GM18526 (cell line): ENCODE measurements around the gene ELL3.

Experiments used
- POLR2A ChIP-seq: IDR thresholded peaks from 3 replicates; pipeline ENCODE4 v1.6.1; 2011; ENCODE audit not compliant: insufficient read length; ENCODE audit errors: extremely low read depth

Gene ELL3

GRCh38 chr15:43794269-43795037, 17.7 kb upstream of the ELL3 start:
- no peak for TF ChIP-seq POLR2A

- TF ChIP-seq POLR2A, result no peak
These were observed 16.9 kb upstream of the ELL3 start for GRCh38 chr15:43793647-43794046.

DNA sequence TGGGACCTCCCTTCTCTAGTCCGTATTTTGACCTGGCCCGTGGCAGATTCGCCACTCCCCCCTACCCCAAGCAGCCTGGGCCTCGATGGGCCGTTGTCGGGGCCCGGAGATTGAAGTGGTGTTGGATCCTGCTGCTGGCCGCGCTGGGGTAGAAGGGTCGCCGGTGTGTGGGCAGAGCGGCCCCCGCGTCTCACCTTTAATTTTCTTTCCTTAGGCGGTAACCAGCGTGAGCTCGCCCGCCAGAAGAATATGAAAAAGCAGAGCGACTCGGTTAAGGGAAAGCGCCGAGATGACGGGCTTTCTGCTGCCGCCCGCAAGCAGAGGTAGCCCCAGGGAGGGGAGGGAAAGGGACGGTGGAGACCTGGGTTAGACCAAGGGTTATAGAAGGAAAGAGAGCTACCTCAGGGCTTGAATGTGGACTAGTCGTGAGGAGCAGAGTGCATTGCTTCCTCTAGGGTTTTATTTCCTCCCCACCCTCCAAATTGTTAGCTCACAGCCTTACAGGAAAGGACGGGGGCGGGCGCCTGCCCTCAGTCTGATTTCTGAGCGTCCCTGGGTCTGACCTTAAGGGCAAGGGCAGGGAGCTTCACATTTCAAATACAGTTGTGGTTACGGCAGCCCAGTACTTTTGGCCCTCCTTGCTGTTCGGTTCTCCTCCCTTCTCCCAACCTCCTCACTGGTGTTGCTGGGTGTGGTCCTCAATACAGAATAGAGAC, 16.2 kb upstream of the ELL3 start:
- no peak for TF ChIP-seq POLR2A

- TF ChIP-seq POLR2A, result peak; percentile 96
These were observed 15.4 kb upstream of the ELL3 start, which contains the start of gene SERF2 for GRCh38 chr15:43791993-43792760. TSS of gene SERF2 (plus strand) at chr15:43792320. CDS start at chr15:43792377, 57 bp downstream.

DNA sequence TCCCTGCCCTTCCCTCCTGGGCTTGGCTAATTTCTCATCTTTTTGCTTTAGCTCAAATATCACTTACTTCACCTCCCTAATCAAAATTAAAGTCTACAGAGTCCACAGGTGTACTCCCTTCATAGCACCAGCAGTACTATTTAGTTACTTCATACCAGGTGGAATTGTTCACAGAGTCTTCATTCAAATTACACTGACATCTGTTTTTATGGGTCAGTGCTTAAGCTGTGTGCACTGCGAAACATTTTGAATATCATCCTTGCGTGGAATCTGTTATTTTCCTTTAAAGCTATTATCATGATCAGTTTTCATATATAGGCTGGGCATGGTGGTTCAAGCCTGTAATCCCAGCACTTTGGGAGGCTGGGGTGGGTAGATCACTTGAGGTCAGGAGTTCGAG, 12.6 kb upstream of the ELL3 start:
- no peak for TF ChIP-seq POLR2A

DNA sequence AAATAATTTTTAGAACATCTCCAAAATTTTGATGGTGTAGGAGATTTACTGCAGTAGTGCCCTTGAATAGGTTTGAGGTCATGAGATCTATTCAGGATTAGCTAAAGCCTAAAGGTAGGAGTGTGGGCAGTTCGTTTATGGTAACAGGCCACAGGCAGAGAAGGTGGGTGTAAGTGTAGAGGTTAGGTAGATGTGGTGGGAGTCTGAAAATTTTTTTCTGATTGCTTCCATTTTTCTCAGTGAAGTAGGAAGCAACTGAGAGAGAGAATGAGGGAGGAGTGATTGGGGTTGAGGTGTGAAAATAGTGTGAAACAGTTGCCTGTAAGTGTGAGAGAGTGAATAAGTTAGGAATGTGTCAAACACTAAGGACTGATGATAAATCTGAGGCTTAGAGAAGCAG, 2.2 kb upstream of the ELL3 start:
- no peak for TF ChIP-seq POLR2A

GRCh38 chr15:43777267-43777914, 625 bp upstream of the ELL3 start:
- no peak for TF ChIP-seq POLR2A

GRCh38 chr15:43776101-43776717, 557 bp downstream of the ELL3 start:
- TF ChIP-seq POLR2A, result no peak

GRCh38 chr15:43775411-43775965, 1.3 kb downstream of the ELL3 start:
- no peak for TF ChIP-seq POLR2A

DNA sequence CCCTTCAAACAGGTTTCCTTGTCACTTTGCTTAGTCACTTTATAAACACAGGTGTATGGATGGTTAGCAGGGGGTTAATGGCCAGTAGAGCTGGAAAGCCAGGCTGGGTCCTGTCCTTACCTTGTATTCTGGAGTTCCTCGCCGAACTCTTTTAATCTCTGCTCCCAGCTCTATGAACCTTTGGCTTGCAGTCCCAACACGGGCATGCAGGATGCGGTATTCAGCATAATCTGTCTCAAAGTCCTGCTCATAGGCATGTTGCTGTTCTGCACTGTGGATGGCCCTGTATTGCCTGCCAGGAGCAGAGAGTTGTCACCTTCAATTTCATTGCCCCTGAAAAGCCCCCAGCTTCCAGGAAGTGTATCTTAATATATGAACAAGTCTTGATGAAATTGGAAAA, 2.7 kb downstream of the ELL3 start:
- no peak for TF ChIP-seq POLR2A

GRCh38 chr15:43772624-43773023, 4.1 kb downstream of the ELL3 start:
- TF ChIP-seq POLR2A, result no peak

- no peak for TF ChIP-seq POLR2A
These were observed 5.0 kb downstream of the ELL3 start for GRCh38 chr15:43771816-43772215.

- no peak for TF ChIP-seq POLR2A
These were observed 7.1 kb downstream of the ELL3 start for GRCh38 chr15:43769584-43770228.

DNA sequence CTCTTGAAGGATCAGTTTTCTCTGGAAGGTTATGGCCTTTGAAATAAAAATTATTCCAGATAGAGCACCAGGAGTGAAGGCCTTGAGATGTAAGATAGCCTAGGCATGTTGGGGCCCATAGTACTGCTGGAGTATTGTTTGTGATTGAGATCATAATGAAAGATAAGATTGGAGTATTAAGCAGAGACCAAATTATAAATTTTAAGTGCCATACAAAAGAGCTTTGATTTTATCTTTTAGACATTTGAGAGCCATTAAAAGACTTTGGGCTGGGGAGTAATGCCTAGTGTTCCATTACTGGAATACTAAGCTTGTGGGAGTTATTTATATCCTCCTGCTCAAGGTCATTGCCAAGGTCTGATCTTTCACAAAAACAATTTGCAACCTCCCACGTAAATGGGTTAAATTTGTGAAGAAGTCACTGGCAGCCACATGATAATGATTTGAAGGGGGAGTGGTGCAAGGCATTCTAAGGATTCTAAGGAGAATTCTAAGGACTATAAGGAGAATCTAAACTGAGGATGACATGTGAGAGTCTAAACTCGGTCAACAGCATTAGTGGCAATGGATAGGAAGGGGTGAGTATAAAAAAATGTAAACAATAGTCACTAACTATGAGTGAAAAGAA, 12.8 kb downstream of the ELL3 start:
- no peak for TF ChIP-seq POLR2A

GRCh38 chr15:43762824-43763223, 13.9 kb downstream of the ELL3 start:
- no peak for TF ChIP-seq POLR2A
